GM12891 (cell line): ENCODE measurements around the gene ZNF511.

Experiments
- POLR2A ChIP-seq: IDR thresholded peaks from 2 replicates; pipeline ENCODE4 v1.6.1; 2011; ENCODE audit warnings: low read depth, low read length, control low read depth
- POLR2AphosphoS5 ChIP-seq: IDR thresholded peaks from 2 replicates; pipeline ENCODE4 v1.6.1; 2011; ENCODE audit warnings: low read depth, low read length, control low read depth
- SPI1 ChIP-seq: IDR thresholded peaks from 2 replicates; pipeline ENCODE4 v1.6.1; 2011; ENCODE audit warnings: low read depth, low read length, control low read depth

- no peak for TF ChIP-seq SPI1
- TF ChIP-seq POLR2A: no peak
- TF ChIP-seq POLR2AphosphoS5: no peak
These were observed 24.8 kb upstream of the ZNF511 start for GRCh38 chr10:133283931-133284330.
